Globus pallidus (tissue), 1 donor: ENCODE measurements around the gene STAU1.
"Not testable (repeated sequence)": the region's sequence is repeated elsewhere in the genome, so short reads cannot be mapped to it uniquely, and the experiment has no call there.

Experiments
- DNase-seq: peaks from one replicate; pipeline ENCODE4 v3.0.0-alpha.2; 2015; ENCODE audit warnings: low spot score

Gene STAU1, protein sequence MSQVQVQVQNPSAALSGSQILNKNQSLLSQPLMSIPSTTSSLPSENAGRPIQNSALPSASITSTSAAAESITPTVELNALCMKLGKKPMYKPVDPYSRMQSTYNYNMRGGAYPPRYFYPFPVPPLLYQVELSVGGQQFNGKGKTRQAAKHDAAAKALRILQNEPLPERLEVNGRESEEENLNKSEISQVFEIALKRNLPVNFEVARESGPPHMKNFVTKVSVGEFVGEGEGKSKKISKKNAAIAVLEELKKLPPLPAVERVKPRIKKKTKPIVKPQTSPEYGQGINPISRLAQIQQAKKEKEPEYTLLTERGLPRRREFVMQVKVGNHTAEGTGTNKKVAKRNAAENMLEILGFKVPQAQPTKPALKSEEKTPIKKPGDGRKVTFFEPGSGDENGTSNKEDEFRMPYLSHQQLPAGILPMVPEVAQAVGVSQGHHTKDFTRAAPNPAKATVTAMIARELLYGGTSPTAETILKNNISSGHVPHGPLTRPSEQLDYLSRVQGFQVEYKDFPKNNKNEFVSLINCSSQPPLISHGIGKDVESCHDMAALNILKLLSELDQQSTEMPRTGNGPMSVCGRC

DNA sequence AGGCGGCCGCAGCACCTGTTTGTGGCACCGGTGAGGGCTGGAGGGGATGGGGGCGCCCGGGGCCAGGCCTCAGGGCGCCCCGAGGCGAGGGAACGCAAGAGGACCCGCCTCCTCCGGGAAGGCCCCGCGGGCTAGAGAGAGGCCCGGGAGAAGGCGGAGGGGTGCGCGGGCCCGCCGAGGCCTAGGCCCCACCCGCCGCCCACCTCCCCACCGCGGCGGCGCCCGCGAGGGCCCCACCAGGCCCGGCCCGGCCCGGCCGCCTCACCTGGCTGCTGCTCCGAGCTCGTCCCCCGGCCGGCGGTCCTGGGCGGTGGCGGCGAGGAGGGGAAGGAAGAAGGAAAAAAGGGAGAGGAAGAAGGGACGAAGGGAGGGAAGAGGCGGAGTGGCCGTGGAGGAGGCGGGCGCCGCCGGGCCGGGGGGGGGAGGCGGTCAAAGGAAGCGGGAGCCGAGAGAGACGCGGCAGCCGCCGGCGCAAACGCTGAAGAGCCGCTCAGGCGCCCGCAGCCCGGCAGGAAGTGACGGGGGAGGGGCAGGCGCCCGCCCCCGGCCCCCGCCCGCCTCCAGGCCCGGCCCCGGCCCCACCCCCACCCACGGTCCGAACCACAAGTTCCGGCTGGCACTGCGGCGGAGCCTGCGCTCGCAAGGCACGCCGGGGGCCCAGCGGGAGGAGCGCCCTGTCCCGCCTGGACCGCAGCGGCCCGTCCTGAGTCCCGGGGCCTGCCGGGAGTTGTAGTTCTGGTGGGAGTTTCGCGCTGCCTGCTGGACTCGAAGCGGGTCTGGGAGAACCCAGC, at the start of gene STAU1:
Gene STAU1 (minus strand): TSS at position 484 of the 791 bp plus-strand sequence. CDS start 22,133 bp downstream, outside the sequence.
- peak; percentile 97 for DNase-seq

DNA sequence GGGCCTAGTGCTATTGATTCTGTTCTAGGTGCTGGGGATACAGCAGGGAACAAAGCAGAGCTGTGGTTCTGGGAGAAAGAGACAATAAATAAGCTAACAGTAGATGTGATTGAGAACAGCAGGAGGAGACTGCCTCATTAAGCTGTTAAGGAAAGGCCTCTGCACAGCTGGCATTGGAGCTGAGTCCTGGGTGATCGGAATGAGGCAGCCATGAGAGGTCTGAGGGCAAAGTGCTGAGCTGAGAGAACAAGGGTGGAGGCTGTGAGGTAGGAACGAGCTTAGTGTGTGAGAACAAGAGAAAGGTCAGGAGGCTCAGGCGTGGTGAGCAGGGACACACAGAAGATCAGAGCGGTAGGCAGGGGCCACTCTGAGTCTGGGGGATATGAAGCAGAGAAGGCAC, 49.4 kb upstream of the STAU1 start:
- DNase-seq = no peak

DNA sequence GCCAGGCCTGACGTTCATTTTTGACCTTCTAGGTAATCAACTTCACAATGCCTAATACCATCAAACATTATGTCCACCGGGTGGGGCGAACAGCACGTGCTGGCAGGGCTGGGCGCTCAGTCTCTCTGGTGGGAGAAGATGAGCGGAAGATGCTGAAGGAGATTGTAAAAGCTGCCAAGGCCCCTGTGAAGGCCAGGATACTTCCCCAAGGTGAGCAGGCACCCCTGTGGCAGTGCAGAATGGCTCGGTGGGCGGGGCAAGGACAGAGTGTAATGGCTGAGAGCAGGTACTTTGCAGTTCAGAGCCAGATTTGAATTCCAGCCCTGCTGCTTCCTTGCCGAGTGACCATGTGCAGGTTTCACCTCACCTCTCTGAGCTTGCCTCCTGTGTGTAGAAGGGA, 48.2 kb upstream of the STAU1 start:
- DNase-seq = no peak

DNA sequence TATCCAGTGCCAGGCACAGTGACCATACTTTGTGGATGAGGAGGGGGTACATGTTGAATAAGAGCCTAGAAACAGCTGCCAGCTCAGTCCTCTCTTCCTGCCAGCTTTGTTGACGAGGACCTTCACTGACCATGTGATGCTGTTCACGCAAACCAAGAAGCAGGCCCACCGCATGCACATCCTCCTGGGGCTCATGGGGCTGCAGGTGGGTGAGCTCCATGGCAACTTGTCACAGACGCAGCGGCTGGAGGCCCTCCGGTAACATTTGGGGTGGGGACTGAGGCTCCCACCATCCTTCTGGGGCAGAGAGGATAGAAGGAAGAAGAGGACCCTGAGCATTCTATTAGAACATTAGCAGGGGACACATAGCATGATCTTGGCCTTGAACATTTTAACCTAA, 46.7 kb upstream of the STAU1 start:
- DNase-seq = no peak

DNA sequence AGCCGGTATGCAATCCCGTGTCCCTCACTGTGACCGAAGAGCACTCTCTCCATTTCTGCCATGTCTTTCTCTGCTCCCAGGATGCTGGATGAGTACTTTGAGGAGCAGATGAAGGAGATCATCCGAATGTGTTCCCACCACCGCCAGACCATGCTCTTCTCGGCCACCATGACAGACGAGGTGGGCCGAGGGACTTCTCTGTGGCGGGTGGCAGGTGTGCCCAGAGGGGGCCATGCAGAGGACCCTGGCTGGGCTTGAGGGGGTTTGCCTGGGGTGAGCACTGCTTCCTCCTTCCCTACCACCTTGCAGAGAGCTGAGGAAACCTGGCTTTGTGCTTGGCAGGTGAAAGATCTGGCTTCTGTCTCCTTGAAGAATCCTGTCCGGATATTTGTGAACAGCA, 45.1 kb upstream of the STAU1 start:
- no peak for DNase-seq

DNA sequence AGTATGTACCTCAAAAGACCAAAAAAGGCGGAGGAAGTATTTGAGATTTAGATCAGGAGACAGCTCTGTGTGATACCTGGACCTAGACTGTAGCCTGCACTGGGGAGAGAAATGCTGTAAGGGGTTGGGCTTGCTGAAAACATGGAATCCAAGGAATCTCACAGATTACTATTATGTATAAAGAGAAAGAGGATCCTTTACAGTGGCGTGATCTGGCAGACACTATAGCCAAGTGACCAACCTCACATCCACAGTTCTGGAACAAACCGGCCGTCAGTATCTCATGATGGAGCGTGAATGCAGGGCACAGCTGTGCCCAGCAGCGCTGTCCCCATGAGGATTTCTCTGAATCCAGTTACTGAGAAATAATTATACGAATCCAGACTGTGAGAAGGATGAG, 43.3 kb upstream of the STAU1 start:
- no peak for DNase-seq

DNA sequence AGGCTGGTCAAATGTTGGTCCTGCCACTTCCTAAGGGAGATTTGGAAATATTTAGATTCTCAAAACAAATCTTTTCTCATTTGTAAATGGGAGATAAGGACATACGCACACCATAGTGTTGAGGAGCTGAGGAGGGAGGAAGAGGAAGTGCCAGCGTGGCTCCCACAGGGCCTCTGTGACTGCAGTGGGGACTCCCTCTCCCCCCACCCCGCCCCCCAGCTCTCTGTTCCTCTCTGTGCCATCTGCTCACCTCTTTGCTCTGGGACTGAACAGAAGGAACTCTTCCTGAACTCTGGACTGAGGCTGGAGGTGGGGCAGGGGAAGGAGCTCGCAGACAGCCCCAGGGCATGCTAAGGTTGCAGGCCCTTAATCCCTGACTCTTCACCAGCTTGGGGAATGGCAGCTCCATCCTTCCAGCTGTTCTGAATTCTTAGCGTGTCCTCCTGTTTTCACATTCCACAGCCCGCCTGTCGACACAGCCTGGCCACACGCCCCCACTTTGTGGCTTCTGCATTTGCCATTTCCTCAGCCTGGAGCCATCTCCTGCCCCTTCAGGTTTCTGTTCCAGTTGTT, 42.5 kb upstream of the STAU1 start:
- peak; percentile 45 for DNase-seq

DNA sequence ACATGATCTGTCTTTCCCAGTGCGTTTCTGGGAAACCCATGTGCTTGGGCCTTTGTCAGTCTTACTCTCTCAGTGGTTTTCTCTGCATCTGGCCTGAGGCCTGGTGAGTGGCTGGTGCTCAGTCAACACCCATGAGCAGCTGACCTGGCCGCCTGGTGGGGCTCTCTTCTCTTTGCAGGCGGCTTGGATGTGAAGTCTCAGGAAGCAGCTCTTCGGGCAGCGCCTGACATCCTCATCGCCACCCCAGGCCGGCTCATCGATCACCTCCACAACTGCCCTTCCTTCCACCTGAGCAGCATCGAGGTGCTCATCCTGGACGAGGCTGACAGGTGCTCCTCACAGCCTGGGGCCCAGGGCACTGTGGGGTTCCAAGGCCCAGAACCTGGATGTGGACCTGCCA, 41.9 kb upstream of the STAU1 start:
- no peak for DNase-seq

DNA sequence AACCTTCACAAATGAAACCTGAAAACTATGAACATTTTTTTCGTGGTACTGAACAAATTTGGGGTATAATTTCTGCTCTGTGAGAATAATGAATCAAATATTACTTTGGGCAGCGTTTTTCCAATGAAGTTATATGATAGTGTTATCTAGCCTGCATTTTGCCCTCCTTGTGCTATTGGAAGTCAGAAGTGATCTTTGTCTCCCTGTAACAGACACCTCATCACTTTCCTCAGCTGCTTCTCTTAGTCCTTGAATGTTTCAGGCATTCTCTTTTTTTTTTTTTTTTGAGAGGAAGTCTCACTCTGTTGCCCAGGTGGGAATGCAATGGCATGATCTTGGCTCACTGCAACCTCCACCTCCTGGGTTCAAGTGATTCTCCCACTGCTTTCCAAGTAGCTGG, 41.2 kb upstream of the STAU1 start:
- DNase-seq = no peak

DNA sequence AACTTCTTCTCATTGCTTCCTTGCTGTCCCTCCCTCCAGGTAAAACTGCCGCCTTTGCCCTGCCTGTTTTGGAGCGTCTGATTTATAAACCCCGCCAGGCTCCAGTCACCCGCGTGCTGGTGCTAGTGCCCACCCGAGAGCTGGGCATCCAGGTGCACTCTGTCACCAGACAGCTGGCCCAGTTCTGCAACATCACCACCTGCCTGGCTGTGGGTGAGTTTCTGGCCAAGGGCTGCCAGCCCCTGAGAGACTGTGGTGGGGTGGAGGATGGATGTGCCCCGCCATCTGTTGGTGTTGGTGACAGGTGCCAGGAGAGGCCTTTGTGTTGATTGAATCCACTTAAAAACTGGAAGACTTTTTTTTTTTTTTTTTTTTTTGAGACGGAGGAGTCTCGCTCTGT, 40.5 kb upstream of the STAU1 start:
- no peak for DNase-seq

DNA sequence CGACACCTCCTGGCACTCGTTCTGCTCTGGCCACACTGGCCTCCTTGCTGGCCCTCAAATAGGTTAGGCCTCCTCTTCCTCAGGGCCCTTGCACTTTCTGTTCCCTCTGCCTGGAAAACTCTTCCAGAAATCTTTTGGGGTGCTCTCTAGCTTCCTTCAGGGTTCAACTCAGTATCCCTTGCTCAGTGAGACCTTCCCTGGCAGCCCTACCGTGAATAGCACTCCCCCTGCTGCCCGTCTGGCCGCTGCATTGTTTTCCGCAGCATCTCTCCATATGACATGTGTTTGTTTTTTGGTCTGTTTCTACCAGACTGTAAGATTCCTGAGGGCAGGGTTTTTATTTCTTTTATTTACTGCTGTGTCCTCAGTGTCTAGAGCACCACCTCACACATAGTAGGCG, 37.8 kb upstream of the STAU1 start:
- no peak for DNase-seq

DNA sequence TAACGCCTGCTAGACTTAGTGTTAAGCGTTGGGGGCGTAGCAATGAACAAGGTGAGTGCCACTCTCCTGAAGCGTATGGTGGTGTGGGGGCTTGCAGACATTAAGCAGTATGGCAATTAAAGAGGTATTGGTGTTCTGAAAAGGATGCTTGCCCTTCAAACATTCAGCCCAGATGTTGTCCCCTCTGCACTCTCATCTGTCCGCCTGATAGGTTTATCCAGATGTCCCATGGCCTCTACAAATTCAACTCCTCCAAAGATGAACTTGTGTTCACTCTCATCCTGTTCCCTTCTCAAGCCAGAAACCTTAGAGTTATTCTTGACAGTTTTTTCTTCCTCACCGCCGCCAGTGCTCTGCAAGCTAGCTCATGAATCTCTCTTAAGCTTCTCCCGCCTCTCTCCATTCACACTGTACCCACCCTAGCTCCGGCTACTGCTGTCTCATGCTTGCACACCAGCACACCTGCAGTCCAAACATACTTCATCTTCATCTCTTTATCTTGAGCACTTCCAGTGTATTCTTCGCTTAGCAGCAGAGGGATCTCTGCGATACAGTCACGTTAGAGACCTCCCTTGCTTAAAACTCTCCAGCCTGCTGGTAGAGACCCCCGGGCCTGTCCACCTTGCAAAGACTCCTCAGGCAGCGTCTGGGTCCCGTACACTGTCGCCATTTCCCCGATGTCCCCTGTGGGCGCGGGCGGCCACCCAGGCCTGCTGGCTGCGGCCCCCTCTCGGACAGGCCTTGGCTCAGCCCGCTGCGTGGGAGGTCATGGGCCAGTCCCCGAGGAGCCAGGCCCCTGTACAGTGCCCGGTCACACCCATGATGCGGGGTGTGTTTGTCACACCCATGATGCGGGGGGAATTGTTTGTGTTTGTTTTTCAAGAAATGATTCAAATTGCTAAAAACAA, 32.0 kb upstream of the STAU1 start:
- no peak for DNase-seq

DNA sequence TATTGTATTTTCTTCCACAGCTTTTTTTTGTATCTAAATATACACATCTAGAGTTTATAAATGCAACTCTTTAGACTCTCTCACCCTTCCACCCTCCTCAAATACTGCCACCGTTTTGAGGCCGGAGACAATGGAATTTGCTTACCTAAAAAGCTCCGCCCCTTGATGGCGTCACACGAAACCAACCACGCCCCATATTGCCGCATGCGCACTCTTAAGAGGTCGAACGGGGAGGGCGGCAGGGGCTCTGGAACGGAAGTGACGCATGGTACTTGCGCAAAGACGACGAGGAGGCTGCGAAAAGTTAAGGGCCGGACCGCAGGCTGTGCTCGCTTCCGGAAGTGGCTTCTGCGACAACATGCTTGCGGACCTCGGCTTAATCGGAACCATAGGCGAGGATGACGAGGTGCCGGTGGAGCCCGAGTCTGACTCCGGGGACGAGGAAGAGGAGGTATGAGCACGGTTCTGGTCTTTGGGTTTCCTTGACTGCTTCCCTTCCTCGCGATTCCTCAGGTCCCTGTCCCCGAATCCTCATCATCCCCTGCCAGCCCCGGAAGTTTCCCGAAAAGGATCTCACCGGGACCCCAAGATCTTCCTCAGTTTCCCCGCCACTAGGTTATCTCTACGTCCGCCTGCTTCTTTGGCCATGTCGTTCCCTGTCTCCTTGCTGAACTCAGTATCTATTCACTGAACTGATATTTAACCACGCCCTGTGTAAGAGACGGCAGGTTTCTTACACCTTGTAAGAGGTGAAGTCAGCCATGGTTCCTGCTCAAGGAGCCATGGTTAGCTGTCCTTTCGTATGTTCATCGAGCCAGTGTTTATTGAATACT, 31.2 kb upstream of the STAU1 start, which contains the start of gene DDX27:
Gene DDX27 (plus strand): TSS at position 326 of the 833 bp plus-strand sequence. CDS start 33 bp downstream, at position 359.
- peak; percentile 99 for DNase-seq

DNA sequence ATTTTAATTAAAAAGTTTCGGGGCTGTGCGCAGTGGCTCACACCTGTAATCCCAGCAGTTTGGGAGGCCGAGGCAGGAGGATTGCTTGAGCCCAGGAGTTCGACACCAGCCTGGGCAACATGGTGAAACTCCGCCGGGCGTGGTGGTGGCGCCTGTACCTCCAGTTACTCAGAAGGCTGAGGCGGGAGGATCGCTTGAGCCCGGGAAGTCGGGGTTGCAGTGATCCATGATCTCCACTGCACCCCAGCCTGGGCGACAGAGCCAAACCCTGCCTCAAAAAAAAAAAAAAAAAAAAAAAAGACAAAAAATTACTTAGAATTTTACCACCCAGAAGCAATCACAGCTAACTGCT, 30.6 kb upstream of the STAU1 start:
- DNase-seq = not testable (repeated sequence)

DNA sequence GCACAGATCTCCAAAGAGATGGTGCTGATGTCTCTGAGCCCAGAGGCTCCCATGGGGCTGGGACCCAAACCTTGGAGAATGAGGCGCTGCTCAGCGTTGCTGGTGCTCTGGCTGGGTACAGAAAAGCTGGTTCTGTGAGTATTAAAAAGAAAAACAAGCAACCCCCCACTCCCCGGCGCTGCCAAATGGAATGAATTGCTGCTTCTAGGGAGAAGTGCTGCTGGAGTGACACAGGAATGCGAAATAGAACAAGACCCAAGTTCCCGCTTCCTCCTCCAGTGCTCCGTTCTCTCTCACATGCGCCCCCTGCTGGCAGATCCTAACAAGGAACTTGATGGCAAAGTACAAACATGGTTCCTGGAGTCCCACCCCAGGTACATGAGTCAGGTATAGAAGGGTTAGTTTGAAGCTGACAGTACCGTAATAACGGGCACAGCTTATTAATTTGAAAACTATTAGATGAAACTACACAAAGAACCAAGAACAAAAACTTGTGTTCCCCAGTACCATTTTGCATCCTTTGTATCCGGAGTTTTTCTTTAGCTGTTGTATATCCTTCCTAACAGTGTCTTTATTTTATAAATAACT, 29.0 kb upstream of the STAU1 start:
- DNase-seq = peak; percentile 87

DNA sequence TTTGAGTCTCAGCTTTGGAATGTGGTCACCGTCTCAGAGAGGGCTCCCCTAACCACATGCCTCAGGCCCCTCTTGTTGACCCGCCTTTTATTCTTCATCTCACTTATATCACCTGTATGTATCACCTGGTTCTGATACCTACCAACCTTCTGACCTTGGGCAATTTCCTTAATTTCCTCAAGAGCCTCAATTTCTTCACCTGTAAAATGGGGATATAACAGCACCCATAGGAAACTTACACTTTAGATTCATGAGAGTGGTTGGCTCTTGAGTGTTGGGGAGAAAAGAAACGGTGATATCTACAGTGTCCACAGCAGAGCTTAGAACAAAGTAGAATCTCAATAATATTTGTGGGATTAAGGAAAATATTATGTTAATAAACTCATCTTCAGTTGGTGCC, 27.1 kb upstream of the STAU1 start:
- DNase-seq = no peak

DNA sequence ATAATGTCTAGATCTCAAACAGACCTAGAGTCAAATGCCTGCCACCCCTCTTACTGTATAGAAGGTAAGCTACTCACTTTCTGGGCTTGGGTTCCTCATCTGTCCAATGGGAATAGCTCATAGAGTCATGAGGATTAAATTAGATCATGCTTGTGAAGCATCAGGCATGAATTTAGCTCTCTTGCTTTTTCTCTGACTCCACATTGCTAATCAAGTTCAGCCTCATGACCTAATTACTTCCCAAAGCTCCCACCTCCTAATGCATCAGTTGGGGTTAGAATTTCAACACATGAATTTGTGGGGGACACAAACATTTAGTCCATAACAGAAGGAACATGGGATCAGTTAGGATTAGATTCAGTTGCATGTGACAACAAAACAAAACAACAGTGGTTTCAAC, 26.4 kb upstream of the STAU1 start:
- no peak for DNase-seq

DNA sequence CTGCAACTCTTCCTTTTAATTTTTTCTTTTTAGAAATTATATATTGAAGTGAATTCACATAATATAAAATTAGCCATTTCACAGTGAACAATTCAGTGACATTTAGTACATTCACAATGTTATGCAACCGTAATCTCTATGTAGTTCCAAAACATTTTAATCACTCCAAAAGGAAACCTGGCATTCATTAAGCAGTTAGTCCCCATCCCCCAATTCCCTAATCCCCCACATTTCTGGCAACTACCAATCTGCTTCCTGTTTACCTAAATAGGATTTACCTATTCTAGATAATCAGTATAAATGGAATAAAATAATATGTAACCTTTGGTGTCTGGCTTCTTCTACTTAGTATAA, 22.6 kb upstream of the STAU1 start:
- no peak for DNase-seq

DNA sequence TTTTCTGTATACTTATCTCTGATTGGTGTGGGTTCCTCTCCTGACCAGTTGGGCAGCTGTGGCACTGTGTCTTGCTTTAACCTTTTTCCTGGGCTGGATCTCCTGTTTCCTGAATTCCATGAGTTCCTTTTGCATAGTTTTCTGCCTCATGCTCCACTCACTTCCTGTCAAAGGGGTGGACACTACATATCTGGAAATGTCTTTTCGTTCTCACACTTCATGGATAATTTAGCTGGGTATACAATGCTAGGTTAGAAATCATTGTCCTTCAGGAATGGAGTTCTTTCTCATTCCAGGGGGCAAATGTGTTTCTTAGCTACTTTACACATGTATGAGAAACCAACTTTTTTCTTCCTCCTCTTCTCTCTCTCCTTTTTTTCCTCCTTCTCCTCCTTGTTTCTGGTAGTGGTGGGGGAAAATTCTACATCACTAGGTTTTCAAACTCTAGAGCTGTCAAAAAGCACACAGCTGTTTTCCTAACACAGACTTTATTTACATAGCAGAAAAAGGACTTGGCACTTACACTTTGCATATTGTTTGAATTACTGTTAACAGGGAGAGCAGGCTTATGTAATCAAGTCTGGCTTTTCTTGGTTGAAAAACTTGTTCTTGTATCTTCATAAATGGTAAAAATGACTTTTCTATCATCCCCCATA, 22.1 kb upstream of the STAU1 start:
- DNase-seq = no peak

DNA sequence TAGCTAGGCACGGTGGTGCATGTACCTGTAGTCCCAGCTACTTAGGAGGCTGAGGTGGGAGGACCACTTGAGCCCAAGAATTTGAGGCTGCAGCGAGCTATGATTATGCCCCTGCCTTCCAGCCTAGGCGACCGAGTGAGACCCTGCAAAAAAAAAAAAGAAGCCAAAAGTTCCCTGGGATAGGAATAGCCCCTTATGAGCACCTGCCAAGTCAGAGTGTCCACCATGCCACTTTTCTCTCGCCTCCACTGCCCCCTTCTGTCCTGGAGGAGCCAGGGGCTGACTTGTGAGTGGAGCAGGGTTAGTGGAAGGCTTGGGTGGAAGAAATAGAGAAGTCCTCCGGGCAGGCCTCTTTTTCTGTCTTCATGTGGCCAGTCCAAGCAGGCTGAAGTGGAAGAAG, 18.9 kb upstream of the STAU1 start:
- no peak for DNase-seq
